Vagina (tissue), 2 donors: Measurements from ENCODE around the gene TRAF2.

Experiments
- CTCF ChIP-seq, 3 experiments: fragments of 450-650 bp in 2 of 3; fragments of 200-600 bp in 1 of 3; sonication (generic) in 1 of 3; IDR thresholded peaks; one replicate each; pipeline ENCODE4 v1.5.1; 2017 to 2019; ENCODE audit warnings: antibody characterized with exemption in 3 of 3, mild to moderate bottlenecking in 2 of 3, moderate library complexity in 2 of 3
- POLR2AphosphoS5 ChIP-seq, 2 donors: sonication (generic); formaldehyde crosslinking; IDR thresholded peaks; one replicate each; pipeline ENCODE4 v1.9.0; 2017; ENCODE audit warnings: antibody characterized with exemption in 2 of 2, mild to moderate bottlenecking in 2 of 2, low read depth in 1 of 2; ENCODE audit not compliant: insufficient read depth in 1 of 2

- TF ChIP-seq POLR2AphosphoS5 (IDR thresholded peaks at IDR 0.05; ENCODE audit: insufficient read depth in 1 of 2, low read depth in 1 of 2) (no peak), CTCF (IDR thresholded peaks at IDR 0.05) (no peak)
These were observed 77.0 kb downstream of the TRAF2 start for GRCh38 chr9:136963341-136963740.
